Heart left ventricle (tissue), 13 donors: ENCODE results near the gene HOXB6.

Experiments used
- POLR2A ChIP-seq, 2 donors: fragments of 450-650 bp; IDR thresholded peaks; one replicate each; pipeline ENCODE4 v1.6.1; 2017; ENCODE audit warnings: antibody characterized with exemption in 2 of 2, mild to moderate bottlenecking in 2 of 2, moderate library complexity in 2 of 2
- TF ChIP-seq, protein P1 (sequence below), 12 donors: fragments of 200-600 bp; sonication (generic) in 4 of 12; IDR thresholded peaks; one replicate each; pipeline versions ENCODE4 v1.5.0 to v1.8.0; 2018 to 2022; ENCODE audit warnings: antibody characterized with exemption in 12 of 12, mild to moderate bottlenecking in 5 of 12
- donor health status: ischemic (EF 13 %, LVEDD 7.1; RV severe dilation, severe dysfunction).
- donor health status: DM: no; HTN: yes; CAD: no.
- donor health status: DM: no; HTN: no; CAD: no.
- donor health status: ischemic (EF 25% LVEDD 6.9; RV normal size, moderate dysfunction).
- donor health status: ischemic (EF 25% LVEDD 5.7; RV mildly dilated, moderate dysfunction).
- donor health status: ischemic (EF 35%, LVEDD 5.7; RV mildly dilated, moderate dysfunction).
- donor health status: nonischemic (EF 11% LVEDD 7.7; RV severe dilation, severe dysfunction).
- donor health status: DM: yes; HTN: yes; CAD: no.
- donor health status: PGD.
- donor health status: ischemic (EF 29% LVEDD 5.4; RV normal size, mild dysfunction).
- donor health status: nonischemic (EF 23%, LVEDD 6.1; RV moderate dilation, normal function).

DNA sequence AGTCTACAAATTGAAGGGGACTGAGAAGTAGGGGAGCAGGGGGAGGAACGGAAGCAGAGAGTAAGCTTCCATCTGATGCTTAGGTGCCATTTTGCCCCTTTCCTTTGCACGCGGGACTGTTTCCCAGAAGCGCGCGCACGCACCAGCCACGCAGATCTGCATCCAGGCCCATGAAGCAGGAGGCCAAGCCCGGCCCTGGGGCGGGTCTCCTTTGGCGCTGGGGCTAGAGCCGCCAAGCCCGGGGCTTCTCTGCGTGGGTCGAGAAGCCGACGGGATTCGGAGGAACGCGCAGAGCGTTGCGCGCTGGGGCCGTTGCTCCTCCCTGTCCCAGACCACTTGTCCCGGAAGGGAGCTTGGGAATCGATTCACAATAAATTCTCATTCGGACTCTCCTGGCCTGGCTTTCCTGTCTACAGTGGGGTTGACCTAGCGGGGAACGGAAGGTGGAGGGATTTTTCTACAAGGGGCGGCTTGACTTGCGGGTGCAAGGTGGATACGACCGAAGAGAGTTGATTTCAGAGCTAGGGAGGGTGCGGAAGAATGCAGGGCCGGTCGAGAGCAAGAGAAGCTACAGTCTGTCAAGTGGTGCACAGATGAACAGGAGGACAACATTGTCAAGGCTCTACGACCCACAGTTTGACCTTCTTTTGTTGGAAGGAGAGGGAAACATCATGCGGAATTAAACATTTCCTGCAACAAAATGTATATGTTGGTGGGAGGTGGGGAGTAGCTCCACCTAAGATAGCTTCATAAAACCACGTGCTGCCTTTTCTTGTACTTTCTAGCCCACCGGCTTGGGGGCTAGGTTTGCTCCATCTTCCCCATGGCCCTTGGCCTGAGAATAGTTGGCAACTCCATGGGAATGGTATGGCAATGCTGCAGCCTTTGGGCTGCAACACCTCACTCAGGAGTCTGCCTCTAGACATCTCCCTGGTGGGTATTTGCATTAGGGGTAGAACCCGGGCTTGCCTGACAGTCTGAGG, 16.9 kb upstream of the HOXB6 start:
- TF ChIP-seq, protein P1, sequence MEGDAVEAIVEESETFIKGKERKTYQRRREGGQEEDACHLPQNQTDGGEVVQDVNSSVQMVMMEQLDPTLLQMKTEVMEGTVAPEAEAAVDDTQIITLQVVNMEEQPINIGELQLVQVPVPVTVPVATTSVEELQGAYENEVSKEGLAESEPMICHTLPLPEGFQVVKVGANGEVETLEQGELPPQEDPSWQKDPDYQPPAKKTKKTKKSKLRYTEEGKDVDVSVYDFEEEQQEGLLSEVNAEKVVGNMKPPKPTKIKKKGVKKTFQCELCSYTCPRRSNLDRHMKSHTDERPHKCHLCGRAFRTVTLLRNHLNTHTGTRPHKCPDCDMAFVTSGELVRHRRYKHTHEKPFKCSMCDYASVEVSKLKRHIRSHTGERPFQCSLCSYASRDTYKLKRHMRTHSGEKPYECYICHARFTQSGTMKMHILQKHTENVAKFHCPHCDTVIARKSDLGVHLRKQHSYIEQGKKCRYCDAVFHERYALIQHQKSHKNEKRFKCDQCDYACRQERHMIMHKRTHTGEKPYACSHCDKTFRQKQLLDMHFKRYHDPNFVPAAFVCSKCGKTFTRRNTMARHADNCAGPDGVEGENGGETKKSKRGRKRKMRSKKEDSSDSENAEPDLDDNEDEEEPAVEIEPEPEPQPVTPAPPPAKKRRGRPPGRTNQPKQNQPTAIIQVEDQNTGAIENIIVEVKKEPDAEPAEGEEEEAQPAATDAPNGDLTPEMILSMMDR (IDR thresholded peaks at IDR 0.05) = no peak
- TF ChIP-seq POLR2A (IDR thresholded peaks at IDR 0.05) = no peak
